GM20431 (cell line): ENCODE results near the gene PPCDC.

ENCODE experiments used
- in situ Hi-C: fragments of 300-500 bp; cut with MseI, MboI; formaldehyde crosslinking; loops from one replicate; pipeline ENCODE4 v1.15.0; 2020; ENCODE audit warnings: low sequenced_read_pairs; ENCODE audit not compliant: unreplicated experiment

Gene PPCDC

GRCh38 chr15:75037685-75038084 lies 14.3 kb downstream of the PPCDC start:
- in situ Hi-C loops, result loop anchor here (10.0 kb wide), 1 partner anchor 167 kb away; the partner anchor contains the start of gene C15orf39

GRCh38 chr15:75038231-75038630 lies 14.8 kb downstream of the PPCDC start:
- in situ Hi-C loops, result loop anchor here (10.0 kb wide), 1 partner anchor 167 kb away; the partner anchor contains the start of gene C15orf39

GRCh38 chr15:75042730-75043508 lies 19.5 kb downstream of the PPCDC start:
- in situ Hi-C loops, result no loop called here

DNA sequence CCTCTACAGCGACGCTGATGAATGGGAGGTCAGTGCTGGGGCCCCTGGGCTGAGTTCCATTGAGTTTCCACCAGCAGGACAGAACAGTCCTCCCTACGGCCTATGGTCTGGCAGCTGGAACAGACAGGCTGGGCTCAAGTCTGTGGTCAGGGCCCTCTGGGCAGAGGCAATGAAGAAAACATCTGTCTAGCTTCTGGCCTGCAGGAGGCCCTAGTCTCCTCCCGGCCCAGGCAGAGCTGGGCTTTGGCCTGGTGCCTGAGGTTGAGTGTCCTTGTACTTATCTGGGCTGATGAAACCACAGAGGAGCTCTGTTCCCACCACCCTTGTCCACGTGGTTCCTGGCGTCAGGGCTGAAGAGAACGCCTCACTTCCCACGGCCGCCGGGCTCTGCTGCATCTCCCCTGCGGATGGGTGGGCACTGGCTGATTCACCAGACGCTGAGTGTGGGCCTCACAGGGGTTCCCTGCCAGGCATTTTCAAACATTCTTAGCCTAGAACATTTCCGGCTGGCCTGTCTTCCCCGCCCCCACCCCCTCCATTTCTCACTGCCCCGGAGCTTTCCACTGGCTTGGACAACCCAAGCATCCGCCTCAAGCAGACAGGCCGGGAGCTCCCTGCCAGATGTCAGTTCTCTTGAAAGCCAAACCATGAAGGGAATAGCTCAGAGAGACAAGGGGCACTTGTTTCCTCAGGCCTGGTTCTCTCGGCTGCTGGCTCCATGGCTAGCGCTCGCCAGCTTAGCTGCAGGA lies 20.3 kb downstream of the PPCDC start:
- in situ Hi-C loops, result no loop called here

DNA sequence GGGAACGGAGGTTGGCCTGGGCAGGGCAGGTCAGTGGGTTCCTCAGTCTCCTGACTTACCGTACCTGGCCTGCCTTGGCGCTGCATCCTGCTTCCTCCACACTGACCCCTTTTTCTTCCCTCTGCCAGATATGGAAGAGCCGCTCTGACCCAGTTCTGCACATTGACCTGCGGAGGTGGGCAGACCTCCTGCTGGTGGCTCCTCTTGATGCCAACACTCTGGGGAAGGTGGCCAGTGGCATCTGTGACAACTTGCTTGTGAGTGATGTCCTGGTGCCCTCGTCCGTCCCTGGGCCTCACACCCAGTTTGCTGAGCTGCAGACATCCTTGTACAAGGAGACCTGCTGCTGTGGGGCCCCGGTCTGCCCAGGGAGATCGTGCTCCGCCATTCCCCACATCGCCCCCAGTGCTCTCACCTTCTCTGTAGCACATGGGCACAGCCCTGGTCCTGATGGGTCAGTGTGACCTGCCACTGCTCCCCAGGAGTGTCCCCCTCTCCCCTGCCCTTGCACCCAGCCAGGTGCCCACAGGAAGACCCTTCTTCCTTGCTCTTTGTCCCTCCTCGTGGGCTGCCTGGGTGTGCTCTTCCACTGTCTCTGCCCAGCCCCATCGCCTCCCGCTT lies 21.0 kb downstream of the PPCDC start:
- in situ Hi-C loops, result no loop called here

DNA sequence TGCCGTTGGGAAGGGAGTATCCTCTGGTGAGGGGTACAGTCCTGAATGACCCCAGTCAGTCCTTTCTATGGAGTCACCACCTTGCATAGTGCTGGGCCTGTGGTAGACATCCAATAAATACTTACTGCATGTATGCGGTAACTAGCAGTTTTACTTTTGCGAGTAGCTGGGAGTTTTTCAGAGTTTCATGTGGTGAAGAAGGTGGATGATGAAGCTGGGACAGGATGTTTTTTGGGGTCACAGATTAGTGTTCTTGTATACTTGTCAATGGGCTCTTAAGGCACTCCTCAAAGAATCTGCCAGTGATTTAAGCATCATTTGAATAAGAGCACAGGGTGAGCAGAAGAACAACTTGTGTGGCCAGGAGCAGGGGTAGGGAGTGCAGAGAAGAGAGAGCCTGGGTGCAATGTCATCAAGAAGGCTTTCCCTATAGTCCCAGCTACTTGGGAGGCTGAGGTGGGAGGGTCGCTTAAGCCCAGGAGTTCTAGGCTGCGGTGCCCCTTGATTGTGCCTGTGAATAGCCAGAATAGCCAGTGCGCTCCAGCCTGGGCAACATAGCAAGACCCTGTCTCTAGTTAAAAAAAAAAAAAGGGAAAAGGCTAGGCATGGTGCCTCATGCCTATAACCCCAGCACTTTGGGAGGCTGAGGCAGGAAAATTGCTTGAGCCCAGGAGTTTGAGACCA lies 22.1 kb downstream of the PPCDC start:
- in situ Hi-C loops, result no loop called here

DNA sequence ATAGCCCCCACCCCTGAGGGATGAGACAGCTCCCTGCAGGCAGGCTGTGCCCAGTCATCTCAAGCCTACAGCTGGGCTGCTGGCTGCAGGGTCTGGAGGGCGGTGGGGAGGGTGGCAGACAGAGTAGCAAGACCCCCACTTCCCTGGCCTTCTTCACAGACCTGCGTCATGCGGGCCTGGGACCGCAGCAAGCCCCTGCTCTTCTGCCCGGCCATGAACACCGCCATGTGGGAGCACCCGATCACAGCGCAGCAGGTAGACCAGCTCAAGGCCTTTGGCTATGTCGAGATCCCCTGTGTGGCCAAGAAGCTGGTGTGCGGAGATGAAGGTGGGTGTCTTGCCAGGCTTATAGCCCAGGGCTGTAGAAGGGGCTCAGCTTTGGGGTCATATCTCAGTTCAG lies 25.0 kb downstream of the PPCDC start:
- in situ Hi-C loops, result no loop called here

- in situ Hi-C loops, result no loop called here
Observed at GRCh38 chr15:75049392-75049791, 26.0 kb downstream of the PPCDC start.

DNA sequence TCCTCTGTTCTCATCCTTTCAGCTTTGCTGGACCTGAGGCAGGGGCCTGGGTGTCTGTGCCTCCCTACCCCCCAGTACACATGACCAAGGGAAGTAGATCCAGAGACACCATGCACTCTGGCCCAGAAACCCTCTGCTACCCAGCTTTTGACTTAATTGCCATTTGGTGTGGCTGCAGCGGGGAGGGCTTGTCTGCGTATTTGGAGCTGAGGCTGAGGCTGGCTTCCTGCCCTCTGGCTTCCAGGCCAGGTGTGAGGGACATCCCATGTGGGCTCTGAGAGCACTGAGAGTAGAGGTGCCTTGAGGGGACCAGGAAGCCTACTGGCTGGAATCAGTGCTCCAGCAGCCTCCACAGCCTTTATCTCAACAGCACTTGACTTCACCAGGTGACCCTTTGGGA lies 26.9 kb downstream of the PPCDC start:
- in situ Hi-C loops, result no loop called here

- in situ Hi-C loops, result no loop called here
Observed at GRCh38 chr15:75051191-75051608, 27.8 kb downstream of the PPCDC start.

DNA sequence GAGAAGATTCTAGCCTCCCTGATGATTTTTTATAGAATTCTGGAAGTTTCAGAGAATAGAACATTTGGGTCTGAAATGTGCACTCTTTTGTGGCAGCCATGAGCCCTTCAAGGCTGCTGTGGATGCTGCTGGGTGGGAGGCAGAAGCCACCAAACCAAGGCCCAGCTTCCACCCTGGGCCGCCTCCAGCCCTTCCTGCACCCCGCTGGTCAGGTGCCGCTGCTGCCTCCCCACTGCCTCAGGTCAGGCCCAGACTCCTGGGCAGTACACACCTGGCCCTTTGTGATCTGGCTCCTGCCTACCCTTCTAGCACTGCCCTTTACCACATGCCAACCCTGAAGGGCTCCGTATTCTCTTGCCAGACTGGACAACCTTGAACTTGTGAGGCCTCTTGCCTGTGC lies 28.3 kb downstream of the PPCDC start:
- in situ Hi-C loops, result no loop called here

DNA sequence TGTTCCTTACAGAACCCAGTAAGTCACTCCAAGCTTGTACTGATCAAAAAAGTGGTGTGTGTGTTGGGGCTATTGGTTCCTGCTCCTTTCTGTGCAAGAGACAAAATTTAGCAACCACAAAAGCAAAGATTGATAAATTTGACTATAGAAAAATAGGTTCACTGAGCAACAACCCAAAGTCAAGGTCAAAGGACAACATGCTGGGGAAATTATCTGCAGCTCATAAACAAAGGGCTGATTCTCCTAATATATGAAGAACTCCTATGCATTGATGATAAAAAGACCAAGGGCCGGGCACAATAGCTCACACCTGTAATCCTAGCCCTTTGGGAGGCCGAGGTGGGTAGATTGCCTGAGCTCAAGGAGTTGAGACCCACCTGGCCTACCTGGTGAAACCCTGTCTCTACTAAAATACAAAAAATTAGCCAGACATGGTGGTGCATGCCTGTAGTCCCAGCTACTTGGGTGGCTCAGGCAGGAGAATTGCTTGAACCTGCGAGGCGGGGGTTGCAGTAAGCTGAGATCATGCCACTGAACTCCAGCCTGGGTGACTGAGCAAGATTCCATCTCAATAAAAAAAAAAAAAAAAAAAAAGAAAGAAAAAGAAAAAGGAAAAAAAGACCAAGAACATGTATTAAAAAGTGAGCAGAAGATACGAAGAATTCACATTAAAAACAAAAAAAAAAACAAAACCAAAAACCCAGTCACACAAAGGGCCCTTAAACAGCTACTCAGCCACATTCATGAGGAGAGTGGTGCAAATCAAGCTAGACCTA lies 29.8 kb downstream of the PPCDC start:
- in situ Hi-C loops, result no loop called here

DNA sequence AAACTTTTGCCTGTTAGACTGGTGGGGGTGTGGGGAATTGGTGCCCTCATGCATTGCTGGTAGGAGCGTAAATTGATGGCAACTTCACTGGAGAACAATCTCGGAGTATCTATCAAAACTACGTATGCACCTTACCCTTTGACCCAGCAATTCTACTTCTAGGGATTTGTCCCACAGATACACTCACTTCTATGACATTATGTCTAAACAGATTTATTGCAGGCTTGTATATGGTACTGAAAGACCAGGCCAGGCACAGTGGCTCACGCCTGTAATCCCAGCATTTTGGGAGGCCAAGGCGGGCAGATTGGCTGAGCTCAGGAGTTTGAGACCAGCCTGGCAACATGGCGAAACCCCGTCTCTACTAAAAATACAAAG lies 30.3 kb downstream of the PPCDC start:
- in situ Hi-C loops, result no loop called here

- in situ Hi-C loops, result no loop called here
Observed at GRCh38 chr15:75054172-75054897, 30.9 kb downstream of the PPCDC start.

DNA sequence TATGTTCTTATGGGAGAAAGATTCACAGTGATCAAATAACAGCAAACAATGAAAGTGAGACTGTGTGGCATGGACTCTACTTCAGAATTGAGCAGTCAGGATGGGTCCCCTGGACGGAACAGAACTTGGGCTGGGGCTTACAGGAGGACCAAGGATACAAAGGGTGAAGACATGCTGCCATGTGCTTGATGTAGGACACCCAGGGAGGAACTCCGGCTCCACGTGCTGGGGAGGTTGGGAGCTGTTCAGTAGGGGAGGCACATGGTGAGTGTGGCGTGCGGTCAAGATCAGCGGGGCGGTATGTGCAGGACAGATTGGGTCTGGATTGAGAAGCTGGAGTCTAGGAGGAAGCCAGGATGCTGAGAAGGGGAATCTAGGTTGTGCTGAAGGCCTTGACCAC lies 32.6 kb downstream of the PPCDC start:
- in situ Hi-C loops, result no loop called here

DNA sequence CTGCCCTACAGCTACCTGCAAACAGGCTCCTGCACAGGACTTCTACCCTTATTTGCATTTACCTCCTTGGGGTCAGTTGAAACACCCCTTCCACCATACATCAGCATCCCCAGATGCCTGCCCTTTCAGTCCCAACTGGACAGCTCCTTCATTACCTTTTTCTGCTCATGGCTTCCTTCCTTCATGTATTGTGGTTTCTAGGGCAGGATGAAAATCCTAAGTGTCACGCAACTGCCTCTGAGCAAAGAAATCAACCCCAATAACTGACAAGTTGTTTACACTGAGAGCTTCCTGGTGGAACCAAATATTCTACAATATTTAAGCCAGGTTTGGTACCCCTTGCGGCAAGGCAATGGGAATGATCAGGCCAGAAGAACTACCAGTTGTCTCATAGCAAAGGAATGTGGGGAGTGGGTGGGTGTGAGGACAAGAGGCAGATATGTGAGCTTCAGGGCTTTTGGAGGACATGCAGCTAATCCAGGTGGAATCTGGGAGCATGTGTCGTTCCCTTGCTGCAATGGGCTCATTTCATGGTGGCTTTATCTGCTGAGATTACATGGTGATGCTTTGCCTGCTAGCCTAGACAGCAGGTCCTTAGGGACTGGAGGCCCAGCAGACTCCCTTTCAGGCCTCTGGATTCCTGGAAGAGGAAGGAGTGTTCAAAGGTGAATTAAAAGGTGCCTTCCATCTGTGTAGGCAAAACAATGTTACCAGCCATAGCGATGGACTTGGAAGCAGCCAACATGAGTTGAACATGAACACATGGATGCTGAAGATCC lies 34.9 kb downstream of the PPCDC start:
- in situ Hi-C loops, result no loop called here

- in situ Hi-C loops, result no loop called here
Observed at GRCh38 chr15:75059607-75060006, 36.2 kb downstream of the PPCDC start.

DNA sequence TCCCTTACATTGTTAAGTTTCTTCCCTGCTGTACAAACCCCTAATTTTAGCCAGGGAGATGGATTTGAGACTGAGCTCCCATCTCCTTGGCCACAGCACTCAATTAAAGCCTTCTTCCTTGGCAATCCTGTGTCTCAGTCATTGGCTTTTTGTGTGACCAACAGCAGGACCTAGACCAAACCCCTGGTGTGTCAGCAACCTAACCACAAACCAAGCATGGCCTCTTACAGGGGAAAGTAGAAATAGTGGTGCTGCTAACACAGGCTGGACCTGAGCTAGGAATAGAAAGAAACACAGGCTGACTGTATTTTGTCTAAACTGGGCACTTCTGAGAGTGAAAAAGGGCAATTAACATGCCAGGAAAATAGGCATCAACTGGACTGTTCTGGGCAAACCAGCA lies 37.9 kb downstream of the PPCDC start:
- in situ Hi-C loops, result no loop called here
